ENCODE measurements around the gene PRMT2. TPM values are rescaled to one million over a fixed set of nuclear protein-coding genes. Genes with fewer than 3 reads are reported as not detected.

PRMT2 gene
- total and polyA plus RNA-seq, 7 donors = 68.0 to 128 (median 96.1) TPM

DNA sequence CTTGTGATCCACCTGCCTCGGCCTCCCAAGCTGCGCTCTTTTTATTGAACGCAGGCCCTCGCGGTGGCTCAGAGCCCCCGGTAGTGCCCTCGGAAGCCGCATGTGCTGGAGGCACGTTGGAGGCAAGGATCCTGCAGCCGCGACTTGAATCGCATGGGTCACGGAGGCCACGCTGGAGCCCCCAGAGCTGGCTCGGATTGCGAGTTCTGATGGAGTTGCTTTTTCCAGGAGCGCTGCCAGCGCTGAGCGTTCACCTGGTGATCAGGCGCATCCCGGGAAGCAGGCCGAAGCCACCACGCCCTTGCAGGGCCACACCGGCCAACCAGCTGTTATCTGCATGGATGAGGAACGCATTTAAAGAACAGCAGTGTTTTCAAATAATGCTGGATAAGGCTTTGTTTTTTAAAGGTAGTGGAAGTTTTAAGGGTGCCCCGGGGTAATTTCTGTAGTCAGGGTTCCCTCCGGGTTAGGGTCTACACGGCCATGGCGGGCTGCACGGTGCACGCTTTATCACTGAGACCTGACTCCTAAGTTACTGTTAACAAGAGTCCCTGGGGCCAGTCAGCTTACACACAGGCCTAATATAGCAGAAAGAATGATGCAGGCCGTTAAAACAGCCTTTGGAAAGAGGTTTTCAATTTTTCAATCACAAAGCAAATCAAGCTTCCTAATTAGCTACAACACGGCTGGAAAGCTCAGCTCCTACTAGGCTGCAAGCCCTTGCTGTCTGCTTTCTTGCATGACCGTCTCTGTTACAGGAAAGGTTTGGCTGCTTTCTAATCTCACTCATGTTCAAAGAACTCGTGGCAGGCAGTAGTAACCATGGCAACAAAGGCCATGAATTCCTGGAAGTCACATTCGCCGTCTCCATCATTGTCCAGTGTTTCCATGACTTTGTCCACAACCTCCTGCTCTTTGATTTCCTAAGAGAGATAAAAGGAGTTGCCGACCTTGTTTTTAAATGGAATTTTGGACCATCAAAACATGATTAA, 36.6 kb upstream of the PRMT2 start:
- intact Hi-C loops (cut with DNase I) = no loop called here
- Histone ChIP-seq H3K4me3 (no peak overlapping the region), H3K9me3 (no peaks in the 10 kb centered on the region), H3K27ac (peak overlapping the region in 1 of 4 donors; percentile 53), H3K4me1 (peaks cover 0 to 12% (median 10%) of the 10 kb centered on the region in 4 donors), H3K36me3 (no peaks in the 10 kb centered on the region), H3K27me3 (no peaks in the 10 kb centered on the region)
- DNase-seq = no peak
- peak in 1 of 4 donors; percentile 51 for TF ChIP-seq POLR2AphosphoS5 (IDR thresholded peaks at IDR 0.05)
- no peak for TF ChIP-seq POLR2A (IDR thresholded peaks at IDR 0.05)
- WGBS, 2 donors = 85 to 86% methylated on average over 38 of the region's 38 CpGs

DNA sequence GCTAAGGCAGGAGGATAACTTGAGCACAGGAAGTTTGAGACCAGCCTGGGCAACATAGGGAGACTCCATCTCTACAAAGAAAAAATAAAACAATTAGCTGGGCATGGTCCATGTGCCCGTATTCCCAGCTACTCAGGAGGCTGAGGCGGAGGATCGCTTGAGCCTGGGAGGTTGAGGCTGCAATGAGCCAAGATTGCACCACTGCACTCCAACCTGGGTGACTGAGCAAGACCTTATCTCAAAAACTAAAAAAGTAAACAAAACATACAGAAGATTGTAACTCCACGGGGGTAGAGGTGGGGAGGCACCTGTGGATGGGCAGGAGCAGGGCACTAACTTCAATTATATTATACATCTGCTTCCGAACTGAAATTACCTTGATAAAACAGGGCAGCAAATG, 35.2 kb upstream of the PRMT2 start:
- H3K36me3 ChIP-seq = no peaks in the 10 kb centered on the region
- no peak overlapping the region for H3K27ac ChIP-seq
- DNase-seq = no peak
- 47 to 75% methylated on average over 5 of the region's 5 CpGs for WGBS, 2 donors
- TF ChIP-seq POLR2AphosphoS5 (IDR thresholded peaks at IDR 0.05) = no peak
- no peak for TF ChIP-seq EP300 (IDR thresholded peaks at IDR 0.05)
- TF ChIP-seq POLR2A (IDR thresholded peaks at IDR 0.05) = no peak
- TF ChIP-seq, protein P1, sequence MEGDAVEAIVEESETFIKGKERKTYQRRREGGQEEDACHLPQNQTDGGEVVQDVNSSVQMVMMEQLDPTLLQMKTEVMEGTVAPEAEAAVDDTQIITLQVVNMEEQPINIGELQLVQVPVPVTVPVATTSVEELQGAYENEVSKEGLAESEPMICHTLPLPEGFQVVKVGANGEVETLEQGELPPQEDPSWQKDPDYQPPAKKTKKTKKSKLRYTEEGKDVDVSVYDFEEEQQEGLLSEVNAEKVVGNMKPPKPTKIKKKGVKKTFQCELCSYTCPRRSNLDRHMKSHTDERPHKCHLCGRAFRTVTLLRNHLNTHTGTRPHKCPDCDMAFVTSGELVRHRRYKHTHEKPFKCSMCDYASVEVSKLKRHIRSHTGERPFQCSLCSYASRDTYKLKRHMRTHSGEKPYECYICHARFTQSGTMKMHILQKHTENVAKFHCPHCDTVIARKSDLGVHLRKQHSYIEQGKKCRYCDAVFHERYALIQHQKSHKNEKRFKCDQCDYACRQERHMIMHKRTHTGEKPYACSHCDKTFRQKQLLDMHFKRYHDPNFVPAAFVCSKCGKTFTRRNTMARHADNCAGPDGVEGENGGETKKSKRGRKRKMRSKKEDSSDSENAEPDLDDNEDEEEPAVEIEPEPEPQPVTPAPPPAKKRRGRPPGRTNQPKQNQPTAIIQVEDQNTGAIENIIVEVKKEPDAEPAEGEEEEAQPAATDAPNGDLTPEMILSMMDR (IDR thresholded peaks at IDR 0.05) = no peak
- no peaks in the 10 kb centered on the region for H3K27me3 ChIP-seq
- intact Hi-C loops (cut with DNase I) = no loop called here
- H3K4me3 ChIP-seq = no peak overlapping the region
- no peaks in the 10 kb centered on the region for H3K9me3 ChIP-seq
- peaks cover 0 to 12% (median 10%) of the 10 kb centered on the region in 4 donors for H3K4me1 ChIP-seq

DNA sequence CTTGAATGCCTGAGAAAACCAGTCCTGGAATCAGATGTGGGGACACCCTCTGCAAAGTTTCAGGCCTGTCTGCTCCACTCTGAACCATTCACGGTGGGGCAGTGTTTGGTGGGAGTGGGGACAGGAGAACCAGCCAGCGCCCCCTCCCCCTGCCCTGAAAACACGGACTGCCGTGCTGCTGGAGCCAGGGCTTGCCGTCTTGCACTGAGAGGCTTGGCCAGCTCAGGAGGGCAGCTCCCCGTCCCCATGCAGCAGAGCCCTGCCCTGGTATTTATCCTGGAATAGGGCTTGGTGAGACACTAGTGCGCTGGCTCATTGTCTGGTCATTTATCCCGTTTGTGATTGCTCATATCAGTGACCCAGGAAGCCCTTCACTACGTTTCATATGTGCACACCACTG, 34.5 kb upstream of the PRMT2 start:
- no peak overlapping the region for H3K4me3 ChIP-seq
- H3K27me3 ChIP-seq = no peaks in the 10 kb centered on the region
- TF ChIP-seq POLR2A (IDR thresholded peaks at IDR 0.05) (no peak), POLR2AphosphoS5 (IDR thresholded peaks at IDR 0.05) (no peak), EP300 (IDR thresholded peaks at IDR 0.05) (no peak)
- TF ChIP-seq, protein P1 (IDR thresholded peaks at IDR 0.05) = no peak
- H3K27ac ChIP-seq = no peak overlapping the region
- intact Hi-C loops (cut with DNase I) = no loop called here
- H3K36me3 ChIP-seq = no peaks in the 10 kb centered on the region
- 73 to 78% methylated on average over 9 of the region's 9 CpGs for WGBS, 2 donors
- peaks cover 0 to 12% (median 10%) of the 10 kb centered on the region in 4 donors for H3K4me1 ChIP-seq
- DNase-seq = no peak
- no peaks in the 10 kb centered on the region for H3K9me3 ChIP-seq

DNA sequence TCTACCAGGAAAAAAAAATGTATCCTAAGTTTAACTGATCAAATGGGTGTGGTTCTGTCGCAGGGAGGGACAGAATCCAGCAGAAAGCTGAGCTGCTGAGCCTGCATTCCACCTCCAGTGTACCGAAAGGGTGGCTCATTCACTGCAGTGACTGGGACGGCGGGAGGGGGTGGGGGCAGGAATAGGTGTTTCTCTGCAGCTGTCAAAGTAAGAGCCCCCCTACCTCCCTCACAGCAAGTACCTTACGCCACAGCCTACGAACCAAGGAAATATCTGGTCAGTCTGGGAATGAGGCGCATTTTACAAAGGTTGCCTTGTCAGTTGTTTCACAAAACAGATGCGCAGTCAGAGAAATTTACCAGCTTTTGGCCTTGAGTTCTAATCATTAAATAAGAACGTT, 32.2 kb upstream of the PRMT2 start:
- WGBS, 2 donors = 19 to 61% methylated on average over 7 to 9 of the region's 9 CpGs
- Histone ChIP-seq H3K4me1 (peaks cover 0 to 15% (median 11%) of the 10 kb centered on the region in 4 donors), H3K27me3 (no peaks in the 10 kb centered on the region), H3K36me3 (no peaks in the 10 kb centered on the region), H3K27ac (no peak overlapping the region), H3K9me3 (no peaks in the 10 kb centered on the region), H3K4me3 (peak overlapping the region in 1 of 4 donors; percentile 31)
- intact Hi-C loops (cut with DNase I) = no loop called here
- DNase-seq = no peak
- TF ChIP-seq POLR2A (IDR thresholded peaks at IDR 0.05) (no peak), POLR2AphosphoS5 (IDR thresholded peaks at IDR 0.05) (no peak), EP300 (IDR thresholded peaks at IDR 0.05) (no peak)
- TF ChIP-seq, protein P1 (IDR thresholded peaks at IDR 0.05) = no peak

DNA sequence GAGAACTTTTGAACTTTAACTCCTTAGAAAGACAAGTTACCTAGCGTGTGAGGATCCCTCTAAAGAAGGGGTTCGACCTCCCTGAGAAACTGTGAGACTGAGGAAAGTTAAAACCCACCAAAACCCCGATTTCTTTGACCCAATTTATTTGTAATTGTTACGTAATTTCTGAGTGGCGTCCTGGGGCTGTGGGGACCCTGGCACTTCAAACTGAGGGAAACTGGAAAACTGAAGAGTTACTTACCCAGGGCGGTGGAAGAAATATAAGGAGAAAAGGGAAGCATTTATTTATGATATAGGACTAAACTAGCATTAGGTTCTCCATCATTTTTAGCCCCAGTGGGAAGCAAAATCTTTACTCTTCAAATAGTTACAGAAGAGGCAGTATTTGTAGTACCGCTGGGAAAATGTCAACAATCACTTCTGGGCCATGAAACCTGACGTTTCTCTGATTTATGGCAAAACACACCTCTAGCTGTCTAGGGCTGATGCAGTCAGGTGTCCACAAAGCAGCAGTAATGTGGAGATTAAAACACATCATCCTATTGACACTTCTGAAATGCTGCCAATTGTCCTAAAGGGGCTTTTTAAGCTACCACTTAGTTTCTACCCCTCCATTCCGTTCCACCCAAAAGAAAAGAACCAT, 31.0 kb upstream of the PRMT2 start:
- Histone ChIP-seq H3K4me1 (peaks cover 0 to 6% (median 2%) of the 10 kb centered on the region in 4 donors), H3K27me3 (no peaks in the 10 kb centered on the region), H3K36me3 (no peaks in the 10 kb centered on the region), H3K9me3 (no peaks in the 10 kb centered on the region), H3K4me3 (peak overlapping the region; percentile 1 to 31 (median 24)), H3K27ac (peak overlapping the region in 2 of 4 donors; percentile 53 to 59)
- DNase-seq = no peak
- WGBS, 2 donors = 70 to 81% methylated on average over 9 of the region's 9 CpGs
- TF ChIP-seq POLR2A (IDR thresholded peaks at IDR 0.05) (no peak), EP300 (IDR thresholded peaks at IDR 0.05) (no peak), POLR2AphosphoS5 (IDR thresholded peaks at IDR 0.05) (no peak)
- TF ChIP-seq, protein P1 (IDR thresholded peaks at IDR 0.05) = no peak
- intact Hi-C loops (cut with DNase I) = no loop called here
